T-helper 1 cell (primary cell): ENCODE results near the gene PAAF1.
A peak's percentile ranks its signal among the peaks of the same experiment; 100 is the strongest.
"Not testable (repeated sequence)": the region's sequence is repeated elsewhere in the genome, so short reads cannot be mapped to it uniquely, and the experiment has no call there.

ENCODE experiments used
- DNase-seq, 5 donors: peaks; one replicate each; pipeline ENCODE4 v3.0.0-alpha.2; 2012 to 2020
- total RNA-seq, 4 donors: gene quantifications; one replicate each; lab custom pipeline; 2026; lab: John Stamatoyannopoulos, UW

PAAF1 gene, protein sequence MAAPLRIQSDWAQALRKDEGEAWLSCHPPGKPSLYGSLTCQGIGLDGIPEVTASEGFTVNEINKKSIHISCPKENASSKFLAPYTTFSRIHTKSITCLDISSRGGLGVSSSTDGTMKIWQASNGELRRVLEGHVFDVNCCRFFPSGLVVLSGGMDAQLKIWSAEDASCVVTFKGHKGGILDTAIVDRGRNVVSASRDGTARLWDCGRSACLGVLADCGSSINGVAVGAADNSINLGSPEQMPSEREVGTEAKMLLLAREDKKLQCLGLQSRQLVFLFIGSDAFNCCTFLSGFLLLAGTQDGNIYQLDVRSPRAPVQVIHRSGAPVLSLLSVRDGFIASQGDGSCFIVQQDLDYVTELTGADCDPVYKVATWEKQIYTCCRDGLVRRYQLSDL
- 4.5 to 13.0 (median 10.0) reads per million in 4 donors for total RNA-seq

DNA sequence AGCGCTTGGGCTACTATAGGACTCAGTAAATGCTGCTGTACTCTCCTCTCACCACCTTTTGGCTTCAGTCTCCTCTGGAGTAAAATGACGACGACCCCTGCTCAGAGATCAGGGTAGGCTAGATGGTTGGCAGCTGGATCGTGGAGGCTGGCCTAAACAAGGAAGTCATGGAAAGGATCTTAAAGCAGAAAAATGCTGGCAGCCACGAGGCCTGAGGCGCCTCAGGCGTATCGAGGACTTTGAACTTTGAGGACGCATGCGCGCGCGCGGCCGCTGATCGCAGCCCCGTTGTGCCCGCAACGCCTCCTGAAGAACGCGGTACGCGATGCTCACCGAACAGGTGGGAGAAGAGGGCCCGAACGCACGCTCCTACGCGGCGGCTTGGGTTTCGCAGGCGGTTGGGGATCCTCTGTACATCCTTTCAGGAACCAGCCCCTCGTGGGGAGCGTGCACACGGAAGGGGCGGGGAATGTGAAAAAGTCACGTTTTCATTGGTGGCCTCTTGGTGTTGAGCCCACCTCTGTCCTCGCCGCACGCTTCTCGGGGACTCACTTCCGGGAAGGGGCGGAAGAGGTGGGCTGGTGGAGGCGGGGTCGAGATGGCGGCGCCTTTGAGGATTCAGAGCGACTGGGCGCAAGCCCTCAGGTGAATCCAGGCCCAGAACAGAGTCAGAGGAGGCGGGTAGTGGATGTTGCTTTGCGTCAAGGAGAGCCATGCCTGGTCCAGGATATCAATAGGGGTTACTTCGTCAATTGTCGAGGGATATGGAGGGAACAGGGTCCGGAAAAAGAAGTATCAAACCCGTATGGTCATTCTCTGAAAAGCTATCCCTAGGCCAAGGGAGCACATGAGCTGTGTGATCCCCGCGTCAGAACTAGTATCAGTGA, at the start of gene PAAF1, which contains the start of gene COA4:
PAAF1 (plus strand) TSS at position 576 of the 887 bp plus-strand sequence; CDS start at position 599, 23 bp downstream.
COA4 (minus strand) TSS at position 423 of the 887 bp plus-strand sequence. CDS start 3,468 bp downstream, outside the sequence.
- peak; percentile 84 to 97 (median 90) for DNase-seq

DNA sequence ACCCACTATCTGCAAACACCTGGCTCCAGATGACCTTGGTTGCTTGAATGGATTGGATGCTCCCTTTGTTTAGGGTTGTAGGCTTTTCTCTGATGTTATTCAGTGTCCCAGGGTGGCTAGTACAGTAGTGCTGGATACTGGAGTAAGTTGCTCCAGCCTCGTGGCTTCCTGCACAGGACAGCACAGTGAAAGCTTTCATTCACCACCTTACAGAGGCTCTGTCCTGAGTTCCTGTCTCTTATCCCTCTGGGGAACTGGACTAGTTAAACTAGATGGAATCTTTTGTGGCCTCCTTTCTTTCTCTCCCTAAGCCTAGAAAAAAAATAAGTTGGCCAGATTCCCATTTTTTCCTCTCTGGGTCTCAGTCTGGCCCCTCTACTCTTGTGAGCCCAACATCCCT, 46.5 kb upstream of the PAAF1 start:
- no peak for DNase-seq

DNA sequence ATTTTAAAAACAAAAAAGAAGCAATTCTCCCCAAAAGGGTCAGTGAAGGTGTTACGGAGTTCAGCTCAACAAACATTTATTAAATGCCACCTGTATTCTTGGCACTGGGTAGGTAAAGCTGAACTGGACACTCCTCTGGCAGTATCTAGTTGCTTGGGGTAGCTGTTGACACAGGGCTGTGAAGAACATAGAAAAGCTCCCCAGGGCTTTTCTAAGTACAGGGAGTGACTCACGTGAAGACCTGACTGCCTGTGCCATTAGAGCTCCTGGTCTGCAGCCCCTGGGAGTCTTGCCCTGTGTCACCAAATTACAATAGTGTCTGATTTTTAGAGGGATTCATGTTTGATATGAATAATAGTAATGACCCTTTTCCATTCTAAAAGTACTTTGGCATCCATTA, 43.7 kb upstream of the PAAF1 start:
- no peak for DNase-seq

DNA sequence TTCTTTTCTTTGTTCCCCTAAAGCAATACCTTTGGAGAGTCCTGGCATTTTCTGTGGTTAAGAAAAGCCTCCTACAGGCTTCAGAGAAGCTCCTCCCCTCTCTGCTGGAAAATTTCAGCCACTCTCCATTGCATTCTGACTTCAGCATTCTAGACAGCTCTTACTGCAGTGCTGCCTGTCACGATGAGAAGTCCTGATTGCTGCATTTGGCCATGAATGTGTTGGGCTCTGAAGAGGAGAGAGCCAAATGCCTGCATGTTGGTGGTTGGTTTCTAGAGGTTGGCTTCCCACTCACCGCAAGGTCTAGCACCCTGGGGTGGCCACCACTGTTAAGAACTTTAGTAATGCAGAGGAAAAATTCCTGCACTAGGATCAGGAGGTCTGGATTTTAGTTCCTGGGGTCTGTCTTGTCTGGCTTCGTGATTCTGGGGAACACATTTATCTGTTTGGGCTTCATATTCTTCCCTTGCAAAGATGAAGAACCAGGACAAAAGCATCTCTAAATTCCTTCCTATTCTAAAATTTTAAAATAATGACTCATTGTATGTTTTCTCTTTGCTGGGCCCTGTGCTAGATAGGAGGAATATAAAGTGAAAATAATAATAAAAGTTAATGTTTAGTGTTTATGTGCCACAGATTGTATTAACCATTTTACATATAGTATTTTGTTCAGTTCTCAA, 38.2 kb upstream of the PAAF1 start:
- DNase-seq = no peak

DNA sequence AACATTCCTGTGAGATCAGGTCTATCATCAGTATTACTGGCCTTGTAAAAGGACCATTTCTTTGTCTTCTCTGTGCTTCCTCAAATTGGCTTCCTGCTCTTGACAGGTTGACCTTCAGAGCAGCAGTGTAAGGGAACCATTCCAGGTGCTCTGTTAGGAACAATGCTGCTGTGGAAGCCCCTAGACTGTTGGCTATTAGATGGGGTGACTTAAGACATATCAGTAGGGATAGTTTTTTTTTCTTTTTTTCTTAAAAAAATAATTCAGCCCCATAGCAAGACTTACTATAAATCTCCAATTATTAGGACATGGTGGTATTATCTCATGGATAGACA, 37.7 kb upstream of the PAAF1 start:
- no peak for DNase-seq

DNA sequence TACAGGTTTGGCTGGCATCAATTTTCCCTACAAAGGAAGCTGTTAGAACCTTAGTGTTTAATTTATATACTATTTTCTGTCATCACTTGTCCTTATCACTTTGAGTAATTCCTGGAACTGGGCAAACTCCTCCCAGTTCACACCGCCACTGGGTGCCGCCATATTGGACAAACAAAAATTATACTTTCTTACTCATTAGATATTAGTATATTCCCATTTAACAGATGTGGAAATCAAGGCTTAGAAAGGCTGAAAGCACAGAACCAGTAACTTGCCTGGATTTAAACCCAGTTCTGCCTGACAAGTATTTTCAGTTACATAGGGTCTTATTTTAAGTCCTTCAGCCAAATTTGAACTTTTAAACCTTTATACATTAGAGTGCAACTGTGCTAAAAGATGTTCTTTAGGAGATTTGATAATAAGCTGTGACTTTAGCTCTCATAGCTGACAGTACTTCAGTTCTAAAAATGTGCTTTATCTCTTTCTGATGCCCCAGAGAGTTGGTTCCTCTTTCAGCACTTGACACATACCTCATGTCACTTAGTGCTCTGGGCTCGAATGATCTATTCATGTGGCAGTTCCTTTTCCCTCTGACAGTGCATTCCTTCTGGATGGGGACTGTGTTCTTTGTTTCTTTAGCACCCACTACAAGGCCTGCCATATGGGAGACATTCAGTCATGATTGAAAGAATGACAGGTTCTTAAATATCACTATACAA, 25.6 kb upstream of the PAAF1 start:
- DNase-seq = no peak

DNA sequence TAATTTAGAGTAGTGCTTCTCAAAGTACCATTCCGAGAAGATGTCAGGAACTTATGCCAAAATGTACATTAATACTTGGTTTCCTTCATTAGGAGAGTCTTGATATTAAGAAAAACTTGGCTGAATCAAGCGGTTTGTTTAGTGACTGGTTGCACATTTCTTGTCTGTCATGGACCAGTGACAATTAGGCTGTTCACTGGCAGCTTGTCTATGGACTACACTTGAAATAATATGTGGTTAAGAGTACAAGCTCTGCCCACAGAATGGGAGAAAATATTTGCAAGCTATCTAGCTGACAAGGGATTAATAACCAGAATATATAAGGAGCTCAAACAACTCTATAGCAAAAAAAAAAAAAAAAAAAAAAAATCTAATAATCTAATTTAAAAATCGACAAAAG, 24.8 kb upstream of the PAAF1 start:
- DNase-seq = no peak

DNA sequence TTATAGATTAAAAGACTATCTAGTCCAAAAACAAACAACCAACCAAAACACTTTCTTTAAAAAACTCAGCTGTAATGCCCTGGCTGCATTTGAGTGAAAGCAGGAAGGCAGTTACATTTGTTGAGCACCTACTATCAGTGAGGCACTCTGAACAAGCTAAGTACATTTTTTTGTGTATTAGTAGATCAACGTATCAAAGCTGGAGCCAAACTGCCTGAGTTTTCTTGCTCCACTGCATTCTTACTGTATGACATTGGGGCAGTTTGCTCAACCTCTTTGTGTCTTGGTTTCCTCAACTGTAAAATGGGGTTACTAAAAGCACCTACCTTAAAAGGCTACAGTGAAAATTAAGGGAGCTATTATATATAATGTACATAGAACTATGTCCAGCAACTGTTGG, 22.1 kb upstream of the PAAF1 start:
- no peak for DNase-seq

DNA sequence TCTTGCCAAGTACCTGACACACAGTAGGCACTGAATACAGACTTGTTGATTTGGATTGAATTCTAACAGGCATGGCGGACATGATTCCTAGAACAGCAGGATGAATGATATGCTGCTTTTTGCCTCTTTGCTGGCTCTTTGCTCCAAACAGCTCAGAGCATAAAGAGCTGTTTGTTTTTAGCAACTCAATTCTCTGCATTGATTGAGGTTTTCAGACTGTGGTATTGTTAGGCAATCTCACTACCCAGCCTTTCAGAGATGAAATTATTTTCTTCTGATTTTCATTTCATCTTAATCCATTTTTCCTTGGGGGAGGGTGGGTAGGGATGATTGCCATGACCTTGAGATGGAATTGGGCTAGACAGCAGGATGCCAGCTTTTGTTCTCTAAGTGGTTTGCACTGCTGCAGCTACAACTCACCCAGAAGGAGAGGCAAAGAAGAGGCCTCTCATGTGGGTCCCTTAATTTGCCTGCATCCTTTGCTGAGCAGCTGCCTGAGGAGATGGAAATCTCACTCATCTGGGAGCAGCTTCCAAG, 20.7 kb upstream of the PAAF1 start:
- no peak for DNase-seq

DNA sequence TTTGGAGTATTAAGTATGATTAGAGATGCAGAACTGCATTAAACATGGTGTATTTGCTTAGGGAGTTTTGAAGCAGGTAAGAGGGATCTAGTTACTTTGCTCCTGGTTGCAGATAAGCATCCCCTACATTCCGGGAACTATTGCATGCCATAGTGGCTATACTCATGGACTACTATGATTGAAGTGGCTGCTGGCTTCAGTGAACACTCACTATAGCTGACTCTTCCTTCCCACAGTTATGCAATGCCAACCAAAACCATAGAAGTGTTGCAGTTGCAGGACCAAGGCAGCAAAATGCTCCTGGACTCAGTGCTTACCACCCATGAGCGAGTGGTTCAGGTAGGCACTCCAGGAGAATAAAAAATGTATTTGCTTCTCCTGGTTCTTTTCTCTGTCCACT, 17.1 kb upstream of the PAAF1 start:
- DNase-seq = no peak

DNA sequence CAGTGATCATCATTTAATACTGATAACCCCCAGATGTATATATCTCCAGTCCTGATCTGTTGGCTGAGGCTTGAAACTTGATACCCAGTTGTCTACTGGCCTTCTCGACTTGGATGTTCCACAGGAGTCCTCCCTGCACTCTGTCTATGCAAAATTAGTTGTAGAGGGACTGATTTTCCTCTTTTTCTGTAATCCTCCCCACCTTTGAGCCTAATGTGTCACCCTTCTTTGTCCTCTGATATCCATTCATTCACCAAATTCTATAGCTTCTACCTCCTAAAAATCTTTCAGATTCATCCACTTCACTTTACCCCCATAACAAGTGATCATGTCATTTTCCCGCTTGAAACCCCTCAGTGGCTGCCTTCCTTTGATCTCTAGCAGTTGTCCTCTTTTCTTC, 16.6 kb upstream of the PAAF1 start:
- no peak for DNase-seq

DNA sequence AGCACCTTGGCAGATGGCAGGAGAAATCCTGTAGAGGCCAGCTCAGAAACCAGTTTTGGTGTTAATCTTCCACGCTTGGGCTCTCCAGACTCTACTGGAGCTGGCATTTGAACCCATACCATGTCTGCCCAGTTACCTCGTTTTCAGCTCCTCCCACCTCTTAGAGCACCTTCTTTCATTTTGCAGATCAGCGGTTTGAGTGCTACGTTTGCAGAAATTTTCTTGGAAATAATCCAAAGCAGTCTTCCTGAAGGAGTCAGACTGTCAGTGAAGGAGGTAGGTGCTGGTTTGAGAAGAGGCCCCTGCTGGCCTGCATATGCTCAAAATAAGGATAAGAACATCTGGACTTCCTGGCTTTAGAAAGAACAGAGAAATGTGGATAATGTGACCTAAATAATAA, 13.8 kb upstream of the PAAF1 start:
- DNase-seq = no peak

DNA sequence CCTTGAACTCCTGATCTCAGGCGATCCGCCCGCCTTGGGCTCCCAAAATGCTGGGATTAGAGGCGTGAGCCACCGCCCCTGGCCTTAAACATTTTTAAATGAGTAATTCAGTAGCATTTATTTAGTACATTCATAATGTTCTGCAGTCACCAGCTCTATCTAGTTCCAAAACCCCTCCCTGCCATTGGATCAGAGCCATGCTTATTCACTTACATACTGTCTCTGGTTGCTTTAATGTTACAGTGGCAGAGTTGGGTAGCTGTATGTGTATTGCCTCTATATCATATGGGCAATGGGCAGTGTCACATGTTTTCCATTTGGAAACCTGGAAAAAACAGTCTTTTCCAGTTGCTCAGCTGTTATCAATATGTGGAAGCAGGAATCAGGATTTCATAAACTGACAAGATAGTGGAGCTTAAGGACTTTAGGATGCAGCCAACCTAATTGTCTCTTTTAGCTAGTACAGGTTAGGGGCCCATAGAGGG, 10.7 kb upstream of the PAAF1 start:
- no peak for DNase-seq

DNA sequence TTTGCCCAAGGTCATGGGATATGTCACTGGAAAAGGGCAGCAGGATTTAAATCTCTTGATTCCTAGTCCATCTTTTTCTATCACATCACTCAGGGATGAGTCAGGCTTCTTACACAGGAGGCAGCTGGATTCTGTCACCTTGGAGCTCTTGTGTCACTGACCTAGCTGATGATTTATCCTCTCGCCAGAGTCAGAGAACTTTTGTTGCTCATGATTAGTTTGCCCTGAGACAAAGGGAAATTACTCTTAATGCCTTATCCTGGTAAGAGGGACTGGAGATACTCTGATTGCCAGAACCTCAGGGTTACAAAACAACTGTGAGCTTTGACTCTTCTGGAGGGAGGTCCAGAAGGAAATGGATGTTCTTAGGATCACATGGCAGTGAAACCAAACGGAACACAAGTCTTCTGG, 10.2 kb upstream of the PAAF1 start:
- no peak for DNase-seq

DNA sequence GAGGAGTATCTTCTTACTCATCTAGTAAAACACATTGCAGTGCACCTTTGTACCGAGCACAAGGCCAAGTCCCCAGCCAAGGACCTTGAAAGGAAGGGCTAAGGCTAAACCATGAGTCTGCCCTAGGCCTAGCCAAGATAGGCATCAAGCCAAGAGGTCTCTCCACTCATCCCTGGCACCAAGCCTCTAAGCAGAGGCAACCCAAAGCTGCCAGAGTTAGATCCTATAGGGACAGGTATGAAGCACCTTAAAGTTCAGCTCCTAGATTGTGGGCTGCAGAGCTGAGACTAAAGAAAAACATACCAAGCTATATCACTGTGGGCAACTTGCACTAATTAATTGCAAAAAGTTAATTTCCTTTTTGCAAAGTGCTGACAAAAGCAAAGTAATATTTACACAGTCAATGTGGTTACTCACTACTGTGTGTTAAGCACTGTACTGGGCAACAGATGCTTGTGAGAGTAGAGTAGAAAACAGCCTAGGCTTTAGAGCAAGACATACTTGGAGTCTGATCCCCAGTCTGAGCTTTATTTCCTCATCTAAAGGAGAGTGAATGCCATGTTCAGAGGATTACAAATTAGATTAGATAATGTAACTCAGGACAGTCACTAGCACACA, 7.4 kb upstream of the PAAF1 start:
- no peak for DNase-seq

DNA sequence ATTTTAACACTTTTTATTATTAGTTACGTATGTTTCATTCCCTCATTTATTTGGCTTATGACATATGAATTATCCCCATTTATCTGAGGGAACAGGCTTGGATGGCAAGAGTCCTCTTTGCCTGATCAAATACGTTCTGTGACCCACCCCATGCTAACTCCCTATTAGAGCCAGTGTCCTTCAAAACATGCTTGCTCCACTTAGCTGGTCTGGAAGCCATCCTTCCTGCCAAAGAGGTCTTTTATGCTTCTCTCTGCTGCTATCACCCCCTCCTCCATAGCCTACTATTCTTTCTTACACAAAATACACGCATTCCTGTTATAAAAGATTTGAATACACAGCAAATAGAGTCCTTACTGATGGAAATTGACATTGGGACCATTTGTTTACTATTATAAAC, 6.5 kb upstream of the PAAF1 start:
- no peak for DNase-seq

DNA sequence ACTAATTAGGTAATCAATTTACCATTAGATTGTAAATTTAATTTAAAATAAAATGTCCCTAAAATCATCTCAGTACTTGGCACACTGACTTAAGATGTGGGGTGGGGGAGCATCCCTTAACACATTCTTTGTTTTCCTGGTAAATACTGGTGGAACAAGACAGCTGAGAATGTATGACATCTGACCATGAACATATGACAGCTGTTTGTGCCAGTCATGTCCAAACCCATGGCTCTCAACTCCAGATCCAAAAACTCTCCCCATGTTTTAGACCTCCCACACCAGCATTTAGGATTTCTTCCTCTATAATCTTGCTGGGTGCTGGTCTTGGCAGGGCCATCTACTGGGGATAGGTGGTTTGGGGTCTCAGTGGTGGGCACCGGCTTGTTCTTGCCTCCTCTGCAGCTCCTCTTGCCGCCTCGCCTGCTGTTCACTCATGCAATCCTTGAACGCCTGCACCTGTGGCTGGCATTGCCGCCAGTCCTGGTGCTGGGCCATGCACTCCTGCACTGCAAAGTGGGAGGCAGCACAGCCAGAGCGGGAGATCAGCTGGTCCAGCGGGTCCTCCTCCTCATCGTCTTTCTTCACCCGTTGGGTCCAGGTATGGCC, 3.9 kb upstream of the PAAF1 start:
- no peak for DNase-seq

DNA sequence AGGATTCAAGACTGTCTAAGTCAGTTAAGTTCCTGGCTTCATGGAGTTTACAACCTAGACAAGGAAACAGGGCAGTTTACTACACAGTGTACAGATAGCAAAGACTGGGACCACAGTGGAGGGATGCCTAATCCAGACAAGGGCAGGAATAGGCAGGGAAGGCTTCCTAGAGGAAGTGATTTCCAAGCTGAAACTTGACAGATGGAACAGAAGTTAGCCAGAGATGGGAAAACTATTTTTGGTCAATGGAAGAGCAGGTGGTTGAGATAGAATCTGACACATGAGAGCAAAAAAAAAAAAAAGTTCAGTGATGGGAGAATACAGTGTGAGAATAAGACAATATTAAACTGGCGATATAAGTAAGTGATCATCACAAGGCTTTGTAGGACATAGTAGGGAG, 1.4 kb upstream of the PAAF1 start:
- no peak for DNase-seq

DNA sequence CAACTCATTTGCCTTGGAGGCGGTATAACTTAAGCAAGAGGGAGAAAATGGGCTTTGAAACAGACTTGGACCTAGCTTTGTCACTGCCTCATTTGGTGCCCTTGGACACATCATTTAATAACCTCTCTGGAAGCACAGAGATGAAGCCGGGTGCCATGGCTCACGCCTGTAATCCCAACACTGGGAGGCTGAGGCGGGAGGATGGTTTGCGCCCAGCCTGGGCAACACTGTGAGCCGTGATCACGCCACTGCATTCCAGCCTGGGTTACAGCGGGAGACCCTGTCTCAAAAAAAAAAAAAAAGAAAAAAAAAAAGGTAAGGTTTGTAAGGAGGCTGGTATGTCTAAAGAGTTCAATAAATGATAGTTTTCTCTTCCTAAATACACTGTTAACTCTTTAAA, 959 bp upstream of the PAAF1 start:
- no peak for DNase-seq

DNA sequence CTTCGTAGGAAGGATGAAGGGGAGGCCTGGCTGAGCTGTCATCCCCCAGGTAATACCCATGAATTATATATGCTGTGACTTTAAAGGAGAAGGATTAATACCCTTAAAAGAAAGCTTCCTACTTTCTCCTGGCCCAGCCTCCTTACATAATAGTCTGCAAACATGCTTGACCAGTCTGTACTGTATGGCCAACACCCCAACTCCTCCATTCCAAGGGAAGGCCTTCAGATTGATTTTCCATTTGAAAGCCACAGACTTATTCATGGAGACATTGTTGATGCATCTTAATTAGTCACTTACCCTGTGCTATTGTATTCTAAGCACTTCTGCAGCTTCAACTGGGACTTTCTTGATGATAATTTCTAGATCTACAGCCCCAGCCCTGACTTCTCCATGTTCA, 2.0 kb downstream of the PAAF1 start:
- no peak for DNase-seq

DNA sequence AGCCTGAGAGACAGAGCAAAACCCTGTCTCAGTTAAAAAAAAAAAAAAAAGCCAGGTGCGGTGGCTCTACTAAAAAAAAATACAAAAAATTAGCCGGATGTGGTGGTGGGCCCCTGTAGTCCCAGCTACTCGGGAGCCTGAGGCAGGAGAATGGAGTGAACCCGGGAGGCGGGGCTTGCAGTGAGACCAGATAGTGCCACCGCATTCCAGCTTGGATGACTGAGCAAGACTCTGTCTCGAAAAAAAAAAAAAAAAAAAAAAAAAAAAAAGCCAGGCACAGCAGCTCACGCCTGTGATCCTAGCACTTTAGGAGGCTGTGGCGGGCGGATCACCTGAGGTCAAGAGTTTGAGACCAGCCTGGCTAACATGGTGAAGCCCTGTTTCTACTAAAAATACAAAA, 3.6 kb downstream of the PAAF1 start:
- not testable (repeated sequence) for DNase-seq
